ENCODE data around the gene SGSM1. TPM values are rescaled to one million over a fixed set of nuclear protein-coding genes. Genes with fewer than 3 reads are reported as not detected.
"Not testable (repeated sequence)": the region's sequence is repeated elsewhere in the genome, so short reads cannot be mapped to it uniquely, and the experiment has no call there.

SGSM1 gene
- total RNA-seq, 2 experiments from 2014 or later: not detected

- ChIA-PET POLR2A (no interaction called here), CTCF (interaction anchor here (1.2 to 1.6 kb wide), 2 partner anchors 20 to 27 kb away, joined by 4 to 8 read pairs; no protein-coding TSS in a partner anchor)
- Mint-ChIP-seq H3K27ac (no peak overlapping the region), H3K9me3 (ENCODE audit: insufficient read depth) (no peaks in the 10 kb centered on the region), H3K4me3 (no peak overlapping the region), H3K4me1 (ENCODE audit: low read depth) (no peaks in the 10 kb centered on the region), H3K27me3 (ENCODE audit: low read depth) (no peaks in the 10 kb centered on the region), H3K36me3 (ENCODE audit: low read depth) (no peaks in the 10 kb centered on the region)
- no peak for DNase-seq
- ATAC-seq: no peak
These were observed 24.4 kb downstream of the SGSM1 start for GRCh38 chr22:24830205-24830979.

- CTCF ChIA-PET: no interaction called here
- POLR2A ChIA-PET: no interaction called here
- no peaks in the 10 kb centered on the region for H3K9me3 Mint-ChIP-seq (ENCODE audit: insufficient read depth)
- H3K36me3 Mint-ChIP-seq (ENCODE audit: low read depth): no peaks in the 10 kb centered on the region
- no peaks in the 10 kb centered on the region for H3K4me1 Mint-ChIP-seq (ENCODE audit: low read depth)
- H3K27ac Mint-ChIP-seq: no peak overlapping the region
- H3K4me3 Mint-ChIP-seq: no peak overlapping the region
- no peak for DNase-seq
- no peaks in the 10 kb centered on the region for H3K27me3 Mint-ChIP-seq (ENCODE audit: low read depth)
- no peak for ATAC-seq
These were observed 25.7 kb downstream of the SGSM1 start for GRCh38 chr22:24831687-24832086.

- Mint-ChIP-seq H3K27ac (no peak overlapping the region), H3K4me3 (no peak overlapping the region), H3K9me3 (ENCODE audit: insufficient read depth) (no peaks in the 10 kb centered on the region), H3K4me1 (ENCODE audit: low read depth) (no peaks in the 10 kb centered on the region), H3K27me3 (ENCODE audit: low read depth) (no peaks in the 10 kb centered on the region), H3K36me3 (ENCODE audit: low read depth) (no peaks in the 10 kb centered on the region)
- ATAC-seq (no peak), DNase-seq (no peak)
- CTCF ChIA-PET: interaction anchor here (2.3 kb wide), 1 partner anchor 31 kb away, joined by 5 read pairs; no protein-coding TSS in a partner anchor
- POLR2A ChIA-PET: no interaction called here
These were observed 28.0 kb downstream of the SGSM1 start for GRCh38 chr22:24833881-24834495.

- ChIA-PET CTCF (no interaction called here), POLR2A (no interaction called here)
- no peak overlapping the region for H3K27ac Mint-ChIP-seq
- no peak overlapping the region for H3K4me3 Mint-ChIP-seq
- H3K36me3 Mint-ChIP-seq (ENCODE audit: low read depth): no peaks in the 10 kb centered on the region
- no peaks in the 10 kb centered on the region for H3K27me3 Mint-ChIP-seq (ENCODE audit: low read depth)
- no peak for DNase-seq
- no peaks in the 10 kb centered on the region for H3K4me1 Mint-ChIP-seq (ENCODE audit: low read depth)
- no peak for ATAC-seq
- no peaks in the 10 kb centered on the region for H3K9me3 Mint-ChIP-seq (ENCODE audit: insufficient read depth)
These were observed 29.0 kb downstream of the SGSM1 start for GRCh38 chr22:24834845-24835570.

- DNase-seq (no peak), ATAC-seq (no peak)
- Mint-ChIP-seq H3K9me3 (ENCODE audit: insufficient read depth) (no peaks in the 10 kb centered on the region), H3K4me1 (ENCODE audit: low read depth) (no peaks in the 10 kb centered on the region), H3K27me3 (ENCODE audit: low read depth) (no peaks in the 10 kb centered on the region), H3K36me3 (ENCODE audit: low read depth) (no peaks in the 10 kb centered on the region), H3K27ac (no peak overlapping the region), H3K4me3 (no peak overlapping the region)
- CTCF ChIA-PET: no interaction called here
- POLR2A ChIA-PET: no interaction called here
These were observed 30.3 kb downstream of the SGSM1 start for GRCh38 chr22:24836282-24836681.

GRCh38 chr22:24837517-24837916, 31.5 kb downstream of the SGSM1 start:
- POLR2A ChIA-PET; H3K36me3 Mint-ChIP-seq (ENCODE audit: low read depth); H3K27ac Mint-ChIP-seq; H3K27me3 Mint-ChIP-seq (ENCODE audit: low read depth); DNase-seq; H3K9me3 Mint-ChIP-seq (ENCODE audit: insufficient read depth); H3K4me3 Mint-ChIP-seq; H3K4me1 Mint-ChIP-seq (ENCODE audit: low read depth); ATAC-seq: not testable (repeated sequence)
- CTCF ChIA-PET: interaction anchor here (1.6 kb wide), 1 partner anchor 13 kb away, joined by 7 read pairs; no protein-coding TSS in a partner anchor

GRCh38 chr22:24841261-24841660, 35.2 kb downstream of the SGSM1 start:
- H3K9me3 Mint-ChIP-seq (ENCODE audit: insufficient read depth): no peaks in the 10 kb centered on the region
- ChIA-PET CTCF (interaction anchor here (0.6 kb wide), 1 partner anchor 9 kb away, joined by 3 read pairs; no protein-coding TSS in a partner anchor), POLR2A (no interaction called here)
- ATAC-seq (no peak), DNase-seq (no peak)
- no peak overlapping the region for H3K27ac Mint-ChIP-seq
- H3K4me1 Mint-ChIP-seq (ENCODE audit: low read depth): peaks cover 17% of the 10 kb centered on the region
- H3K36me3 Mint-ChIP-seq (ENCODE audit: low read depth): no peaks in the 10 kb centered on the region
- no peaks in the 10 kb centered on the region for H3K27me3 Mint-ChIP-seq (ENCODE audit: low read depth)
- no peak overlapping the region for H3K4me3 Mint-ChIP-seq

GRCh38 chr22:24843048-24843447, 37.0 kb downstream of the SGSM1 start:
- ChIA-PET CTCF (interaction anchor here (1.7 kb wide), 1 partner anchor 40 kb away, joined by 3 read pairs; no protein-coding TSS in a partner anchor), POLR2A (no interaction called here)
- ATAC-seq (no peak), DNase-seq (no peak)
- Mint-ChIP-seq H3K4me3 (no peak overlapping the region), H3K4me1 (ENCODE audit: low read depth) (peaks cover 17% of the 10 kb centered on the region), H3K27ac (no peak overlapping the region), H3K36me3 (ENCODE audit: low read depth) (no peaks in the 10 kb centered on the region), H3K27me3 (ENCODE audit: low read depth) (peaks cover 2% of the 10 kb centered on the region), H3K9me3 (ENCODE audit: insufficient read depth) (no peaks in the 10 kb centered on the region)

GRCh38 chr22:24845041-24845898, 39.3 kb downstream of the SGSM1 start:
- CTCF ChIA-PET: interaction anchor here (1.2 kb wide), 1 partner anchor 87 kb away, joined by 3 read pairs; no protein-coding TSS in a partner anchor

GRCh38 chr22:24847490-24847889, 41.5 kb downstream of the SGSM1 start:
- DNase-seq: no peak
- peaks cover 17% of the 10 kb centered on the region for H3K4me1 Mint-ChIP-seq (ENCODE audit: low read depth)
- H3K27me3 Mint-ChIP-seq (ENCODE audit: low read depth): peaks cover 2% of the 10 kb centered on the region
- no peak for ATAC-seq
- H3K36me3 Mint-ChIP-seq (ENCODE audit: low read depth): no peaks in the 10 kb centered on the region
- no peak overlapping the region for H3K4me3 Mint-ChIP-seq
- no peak overlapping the region for H3K27ac Mint-ChIP-seq
- POLR2A ChIA-PET: no interaction called here
- CTCF ChIA-PET: interaction anchor here (1.0 to 4.8 kb wide), 2 partner anchors 10 to 78 kb away, joined by 3 to 45 read pairs; no protein-coding TSS in a partner anchor
- no peaks in the 10 kb centered on the region for H3K9me3 Mint-ChIP-seq (ENCODE audit: insufficient read depth)

More at GRCh38 chr22:24845041-24845898, 39.3 kb downstream of the SGSM1 start:
- Mint-ChIP-seq H3K9me3 (ENCODE audit: insufficient read depth) (no peaks in the 10 kb centered on the region), H3K36me3 (ENCODE audit: low read depth) (no peaks in the 10 kb centered on the region), H3K27ac (no peak overlapping the region), H3K27me3 (ENCODE audit: low read depth) (peaks cover 2% of the 10 kb centered on the region), H3K4me1 (ENCODE audit: low read depth) (peaks cover 17% of the 10 kb centered on the region), H3K4me3 (no peak overlapping the region)
- ATAC-seq (peak; percentile 30), DNase-seq (no peak)
- POLR2A ChIA-PET: no interaction called here

GRCh38 chr22:24848559-24849168, 42.7 kb downstream of the SGSM1 start:
- H3K9me3 Mint-ChIP-seq (ENCODE audit: insufficient read depth): no peaks in the 10 kb centered on the region
- ChIA-PET CTCF (interaction anchor here (4.8 kb wide), 1 partner anchor 79 kb away, joined by 45 read pairs; no protein-coding TSS in a partner anchor), POLR2A (no interaction called here)
- no peak overlapping the region for H3K4me3 Mint-ChIP-seq
- peaks cover 2% of the 10 kb centered on the region for H3K27me3 Mint-ChIP-seq (ENCODE audit: low read depth)
- H3K4me1 Mint-ChIP-seq (ENCODE audit: low read depth): peaks cover 17% of the 10 kb centered on the region
- DNase-seq: no peak
- H3K36me3 Mint-ChIP-seq (ENCODE audit: low read depth): no peaks in the 10 kb centered on the region
- ATAC-seq: no peak
- H3K27ac Mint-ChIP-seq: no peak overlapping the region

All from activated CD8-positive, alpha-beta T cell treated with anti-CD3 and anti-CD28 coated beads, Interleukin-2, amount 10 ng/mL, durations not matched to agents 7 days and 5 days (primary cell).